Measurements from ENCODE around the gene ZFPL1. TPM values are rescaled to one million over a fixed set of nuclear protein-coding genes. Genes with fewer than 3 reads are reported as not detected.

Gene ZFPL1
- total RNA-seq, 3 donors from 2014 or later, result 36.3 to 50.6 (median 42.6) TPM

- Histone ChIP-seq H3K4me1 (ENCODE audit: low read depth) (peaks cover 9% of the 10 kb centered on the region), H3K4me3 (no peak overlapping the region), H3K9me3 (no peaks in the 10 kb centered on the region), H3K36me3 (ENCODE audit: low read depth) (no peaks in the 10 kb centered on the region)
- no peak for TF ChIP-seq CTCF (IDR thresholded peaks at IDR 0.05)
- DNase-seq (no peak), ATAC-seq (no peak)
- intact Hi-C loops (cut with DNase I, micrococcal nuclease), result no loop called here
These were observed 26.5 kb upstream of the ZFPL1 start for GRCh38 chr11:65057526-65057925.

GRCh38 chr11:65058012-65058411, 26.0 kb upstream of the ZFPL1 start:
- ATAC-seq, result no peak
- H3K4me3 ChIP-seq, result no peak overlapping the region

GRCh38 chr11:65058419-65059054, 25.5 kb upstream of the ZFPL1 start, which contains the start of gene NAALADL1:
Gene NAALADL1 (minus strand): TSS chr11:65058553. CDS start chr11:65058521, 32 bp downstream.
- DNase-seq (peak in 2 of 3 donors; percentile 61 to 66), ATAC-seq (peak; percentile 65)
- no peaks in the 10 kb centered on the region for H3K36me3 ChIP-seq (ENCODE audit: low read depth)
- no peak within 1 kb of the TSS for H3K4me3 ChIP-seq
- H3K9me3 ChIP-seq, result no peaks in the 10 kb centered on the region
- intact Hi-C loops (cut with DNase I, micrococcal nuclease), result no loop called here
- TF ChIP-seq CTCF (IDR thresholded peaks at IDR 0.05), result no peak
- H3K4me1 ChIP-seq (ENCODE audit: low read depth), result peaks cover 9% of the 10 kb centered on the region

More at GRCh38 chr11:65058012-65058411, 26.0 kb upstream of the ZFPL1 start:
- Histone ChIP-seq H3K4me1 (ENCODE audit: low read depth) (peaks cover 9% of the 10 kb centered on the region), H3K36me3 (ENCODE audit: low read depth) (no peaks in the 10 kb centered on the region), H3K9me3 (no peaks in the 10 kb centered on the region)
- DNase-seq, result no peak
- intact Hi-C loops (cut with DNase I, micrococcal nuclease), result no loop called here
- TF ChIP-seq CTCF (IDR thresholded peaks at IDR 0.05), result no peak

GRCh38 chr11:65059523-65059922, 24.5 kb upstream of the ZFPL1 start:
- no peak for DNase-seq
- H3K9me3 ChIP-seq, result no peaks in the 10 kb centered on the region
- H3K36me3 ChIP-seq (ENCODE audit: low read depth), result no peaks in the 10 kb centered on the region
- H3K4me1 ChIP-seq (ENCODE audit: low read depth), result peaks cover 9% of the 10 kb centered on the region
- no peak for ATAC-seq
- H3K4me3 ChIP-seq, result no peak overlapping the region
- intact Hi-C loops (cut with DNase I, micrococcal nuclease), result no loop called here
- no peak for TF ChIP-seq CTCF (IDR thresholded peaks at IDR 0.05)

GRCh38 chr11:65059959-65060824, 23.8 kb upstream of the ZFPL1 start:
- no peak overlapping the region for H3K4me3 ChIP-seq
- TF ChIP-seq CTCF (IDR thresholded peaks at IDR 0.05), result no peak
- H3K9me3 ChIP-seq, result no peaks in the 10 kb centered on the region
- no peaks in the 10 kb centered on the region for H3K36me3 ChIP-seq (ENCODE audit: low read depth)
- intact Hi-C loops (cut with DNase I, micrococcal nuclease), result no loop called here
- DNase-seq (peak in 1 of 3 donors; percentile 40), ATAC-seq (peak; percentile 78)
- H3K4me1 ChIP-seq (ENCODE audit: low read depth), result peaks cover 9% of the 10 kb centered on the region

All from mucosa of descending colon (tissue), 3 donors.